Measurements from ENCODE around the gene HOXB5. TPM values are rescaled to one million over a fixed set of nuclear protein-coding genes. Genes with fewer than 3 reads are reported as not detected.

HOXB5 gene
- total and polyA plus RNA-seq, 8 donors = 3.3 to 37.5 (median 28.9) TPM

- Histone ChIP-seq H3K9me3 (no peaks in the 10 kb centered on the region), H3K4me1 (peaks cover 12 to 37% of the 10 kb centered on the region in 2 donors), H3K27me3 (peaks cover 71 to 99% of the 10 kb centered on the region in 2 donors), H3K36me3 (no peaks in the 10 kb centered on the region), H3K4me3 (peak overlapping the region; percentile 43 to 44), H3K27ac (peak overlapping the region; percentile 68 to 82)
- intact Hi-C loops (cut with DNase I) = loop anchor here in 1 of 2 donors (10.0 kb wide), 1 partner anchor 252 kb away; no protein-coding TSS in a partner anchor
- ATAC-seq (peak; percentile 21), DNase-seq (peak in 1 of 4 donors; percentile 32)
- no peak for TF ChIP-seq CTCF (IDR thresholded peaks at IDR 0.05)
Observed at GRCh38 chr17:48596735-48597527, 3.4 kb upstream of the HOXB5 start.

GRCh38 chr17:48596000-48596734 lies 2.6 kb upstream of the HOXB5 start:
- ATAC-seq (no peak), DNase-seq (no peak)
- Histone ChIP-seq H3K36me3 (no peaks in the 10 kb centered on the region), H3K27me3 (peaks cover 68 to 99% of the 10 kb centered on the region in 2 donors), H3K9me3 (no peaks in the 10 kb centered on the region), H3K4me3 (peak overlapping the region; percentile 9 to 44), H3K4me1 (peaks cover 12 to 36% of the 10 kb centered on the region in 2 donors), H3K27ac (peak overlapping the region in 1 of 2 donors; percentile 33)
- intact Hi-C loops (cut with DNase I) = loop anchor here in 1 of 2 donors (10.0 kb wide), 1 partner anchor 251 kb away; no protein-coding TSS in a partner anchor
- TF ChIP-seq CTCF (IDR thresholded peaks at IDR 0.05) = no peak

- TF ChIP-seq CTCF (IDR thresholded peaks at IDR 0.05) = no peak
- intact Hi-C loops (cut with DNase I) = loop anchor here in 1 of 2 donors (10.0 kb wide), 1 partner anchor 251 kb away; no protein-coding TSS in a partner anchor
- H3K36me3 ChIP-seq = no peaks in the 10 kb centered on the region
- no peak for DNase-seq
- H3K9me3 ChIP-seq = no peaks in the 10 kb centered on the region
- H3K4me3 ChIP-seq = peak overlapping the region in 1 of 2 donors; percentile 44
- no peak for ATAC-seq
- peak overlapping the region in 1 of 2 donors; percentile 90 for H3K27ac ChIP-seq
- H3K4me1 ChIP-seq = peaks cover 12 to 36% of the 10 kb centered on the region in 2 donors
- H3K27me3 ChIP-seq = peaks cover 68 to 100% of the 10 kb centered on the region in 2 donors
Observed at GRCh38 chr17:48595278-48595999, 1.9 kb upstream of the HOXB5 start.

- intact Hi-C loops (cut with DNase I) = loop anchor here in 1 of 2 donors (5.0 to 10.0 kb wide), 2 partner anchors 102 to 250 kb away; no protein-coding TSS in a partner anchor
- Histone ChIP-seq H3K36me3 (no peaks in the 10 kb centered on the region), H3K27ac (peak overlapping the region; percentile 42 to 90), H3K27me3 (peaks cover 66 to 100% of the 10 kb centered on the region in 2 donors), H3K4me3 (no peak overlapping the region), H3K4me1 (peaks cover 12 to 36% of the 10 kb centered on the region in 2 donors), H3K9me3 (no peaks in the 10 kb centered on the region)
- DNase-seq (peak in 1 of 4 donors; percentile 59), ATAC-seq (no peak)
- no peak for TF ChIP-seq CTCF (IDR thresholded peaks at IDR 0.05)
Observed at GRCh38 chr17:48594538-48595277, 1.1 kb upstream of the HOXB5 start.

Measured in left lung (tissue), 10 donors.